KBM-7 (cell line): ENCODE results near the gene PHOSPHO2.

Experiments
- DNase-seq: peaks from one replicate; pipeline ENCODE4 v3.0.0-alpha.2; 2015
- in situ Hi-C: fragments of 300-500 bp; cut with MboI; formaldehyde crosslinking; loops from 2 replicates; pipeline ENCODE4 v1.14.3; 2020; ENCODE audit warnings: low sequenced_read_pairs, low pct_unique_long_range_greater_than_20kb, mixed read lengths

The PHOSPHO2 gene

GRCh38 chr2:169714699-169715098 lies 20.4 kb downstream of the PHOSPHO2 start:
- in situ Hi-C loops = no loop called here
- DNase-seq = no peak

DNA sequence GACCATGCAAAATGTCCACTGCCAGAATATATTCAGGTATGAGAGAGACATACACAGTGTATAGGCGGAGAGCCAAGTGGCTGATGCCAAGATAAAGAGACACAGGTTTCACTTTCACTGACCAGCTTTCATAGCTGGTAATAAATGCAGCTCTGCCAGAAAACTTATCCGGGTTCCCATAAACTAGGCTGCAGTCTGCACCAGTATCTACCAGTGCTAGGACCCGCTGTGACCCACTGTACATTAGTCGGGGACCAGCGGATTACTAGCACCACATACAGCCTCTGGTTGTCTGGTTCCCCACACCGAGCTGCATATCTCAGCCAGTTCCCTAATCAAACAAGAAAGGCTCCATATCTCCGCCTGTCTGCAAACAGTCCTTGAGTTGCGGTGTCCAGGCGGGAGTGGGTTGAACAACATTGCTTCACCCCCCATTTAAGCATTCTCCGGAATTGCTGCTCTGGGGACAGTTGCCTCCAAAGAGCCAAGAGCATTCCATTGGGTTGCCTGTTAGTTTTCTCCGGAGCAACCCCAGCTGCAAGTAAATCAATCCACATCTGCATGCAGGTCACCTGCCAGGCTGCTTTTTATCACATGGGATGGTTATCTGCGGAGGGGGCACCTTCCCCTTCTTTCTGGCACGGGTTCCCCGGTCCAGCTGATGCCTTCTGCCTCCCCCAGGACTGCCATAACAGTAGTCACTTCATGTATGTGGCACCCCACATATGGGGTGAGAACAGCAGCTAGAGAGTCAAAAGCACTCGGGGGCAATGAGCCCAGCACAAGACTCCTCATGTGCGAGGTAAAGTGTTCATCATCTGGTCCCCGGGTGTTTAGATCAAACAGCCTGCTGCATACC lies 21.3 kb downstream of the PHOSPHO2 start:
- DNase-seq = no peak
- in situ Hi-C loops = no loop called here

DNA sequence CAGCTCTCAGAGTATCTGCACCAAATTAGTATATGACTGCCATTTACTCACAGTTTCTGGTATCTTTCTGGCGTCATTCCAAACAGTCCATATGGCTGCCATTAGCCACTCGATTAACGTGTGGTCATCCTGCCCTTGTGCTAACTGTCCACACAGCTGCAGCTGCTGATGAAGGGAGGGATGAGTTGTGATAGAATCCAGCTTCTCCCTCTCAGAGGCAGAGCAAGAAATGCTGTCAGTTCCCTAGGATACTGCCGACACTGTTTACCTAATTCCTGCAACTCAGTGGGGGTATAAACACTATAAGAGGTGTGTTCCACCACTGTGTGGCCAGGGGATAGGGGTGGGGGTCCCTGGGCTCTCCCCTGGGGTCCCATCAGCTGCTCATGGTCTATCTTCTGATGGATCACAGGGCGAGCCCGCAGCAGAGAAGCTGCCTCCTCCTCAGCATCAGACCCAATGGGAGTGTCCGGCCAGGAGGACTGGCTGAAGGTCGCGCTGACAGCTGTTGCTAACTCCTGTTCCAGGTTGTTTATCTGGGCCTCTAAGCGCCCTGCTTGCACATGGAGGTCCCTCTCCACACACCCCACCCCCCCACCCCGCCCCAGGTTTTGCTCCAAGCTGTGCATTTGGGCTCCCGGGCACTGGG lies 22.1 kb downstream of the PHOSPHO2 start:
- DNase-seq = no peak
- in situ Hi-C loops = no loop called here

GRCh38 chr2:169716938-169717690 lies 22.8 kb downstream of the PHOSPHO2 start:
- DNase-seq = no peak
- in situ Hi-C loops = no loop called here

- DNase-seq = no peak
- in situ Hi-C loops = no loop called here
Observed at GRCh38 chr2:169717691-169718063, 23.4 kb downstream of the PHOSPHO2 start.

GRCh38 chr2:169718930-169719504 lies 24.7 kb downstream of the PHOSPHO2 start:
- DNase-seq = no peak
- in situ Hi-C loops = no loop called here

DNA sequence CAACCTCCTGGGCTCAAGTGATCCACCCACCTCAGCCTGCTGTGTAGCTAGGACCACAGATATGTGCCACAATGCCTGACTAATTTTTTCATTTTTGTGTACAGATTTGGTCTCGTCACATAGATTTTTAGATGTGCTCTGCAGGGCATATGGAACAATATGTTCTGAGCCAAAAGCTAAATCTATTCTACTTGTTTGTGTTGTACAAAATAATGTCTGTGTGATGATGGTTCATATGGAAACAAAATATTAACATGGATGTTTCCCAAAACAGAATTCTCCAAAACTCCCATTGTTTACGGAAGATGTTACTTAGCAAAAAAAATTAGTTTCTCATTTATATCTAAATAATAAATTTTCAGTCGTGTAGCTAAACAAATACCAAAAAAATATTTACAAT lies 26.7 kb downstream of the PHOSPHO2 start:
- DNase-seq = no peak
- in situ Hi-C loops = no loop called here

- DNase-seq = no peak
- in situ Hi-C loops = no loop called here
Observed at GRCh38 chr2:169727065-169727464, 32.8 kb downstream of the PHOSPHO2 start.

DNA sequence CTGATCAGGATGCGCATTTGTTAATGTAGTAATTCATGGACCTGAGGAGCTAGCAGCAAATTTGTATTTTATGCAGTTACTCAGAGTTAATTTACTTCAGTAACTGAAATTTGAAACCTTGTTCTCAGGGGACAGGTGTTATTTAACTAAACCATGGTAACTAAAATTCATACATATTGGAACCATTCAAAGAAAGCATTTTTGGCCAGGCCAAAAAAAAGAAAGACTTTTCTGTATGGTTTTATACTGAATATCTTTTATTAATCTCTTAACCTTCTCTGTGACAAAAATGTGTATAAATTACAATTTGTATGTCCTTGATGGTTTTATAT lies 35.0 kb downstream of the PHOSPHO2 start:
- DNase-seq = no peak
- in situ Hi-C loops = no loop called here

DNA sequence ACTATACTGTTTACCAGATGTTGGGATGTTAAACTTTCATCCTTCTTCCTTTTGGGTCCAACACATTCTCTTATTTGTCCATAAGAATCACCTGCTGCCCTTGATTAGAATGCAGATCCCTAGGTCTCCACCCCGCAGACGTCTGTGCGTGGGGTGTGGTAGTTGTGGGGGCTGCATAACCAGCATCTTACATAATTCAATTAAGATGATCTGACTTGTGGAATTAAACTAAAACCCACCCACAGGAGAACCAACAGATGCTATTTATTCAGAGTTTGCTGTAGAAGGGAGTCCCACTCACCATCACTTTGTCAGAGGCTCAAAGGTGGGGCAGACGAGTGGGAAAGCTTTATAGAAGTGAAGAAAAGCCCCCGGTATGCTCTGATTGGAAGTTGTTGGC lies 37.8 kb downstream of the PHOSPHO2 start:
- no peak for DNase-seq
- in situ Hi-C loops = no loop called here

DNA sequence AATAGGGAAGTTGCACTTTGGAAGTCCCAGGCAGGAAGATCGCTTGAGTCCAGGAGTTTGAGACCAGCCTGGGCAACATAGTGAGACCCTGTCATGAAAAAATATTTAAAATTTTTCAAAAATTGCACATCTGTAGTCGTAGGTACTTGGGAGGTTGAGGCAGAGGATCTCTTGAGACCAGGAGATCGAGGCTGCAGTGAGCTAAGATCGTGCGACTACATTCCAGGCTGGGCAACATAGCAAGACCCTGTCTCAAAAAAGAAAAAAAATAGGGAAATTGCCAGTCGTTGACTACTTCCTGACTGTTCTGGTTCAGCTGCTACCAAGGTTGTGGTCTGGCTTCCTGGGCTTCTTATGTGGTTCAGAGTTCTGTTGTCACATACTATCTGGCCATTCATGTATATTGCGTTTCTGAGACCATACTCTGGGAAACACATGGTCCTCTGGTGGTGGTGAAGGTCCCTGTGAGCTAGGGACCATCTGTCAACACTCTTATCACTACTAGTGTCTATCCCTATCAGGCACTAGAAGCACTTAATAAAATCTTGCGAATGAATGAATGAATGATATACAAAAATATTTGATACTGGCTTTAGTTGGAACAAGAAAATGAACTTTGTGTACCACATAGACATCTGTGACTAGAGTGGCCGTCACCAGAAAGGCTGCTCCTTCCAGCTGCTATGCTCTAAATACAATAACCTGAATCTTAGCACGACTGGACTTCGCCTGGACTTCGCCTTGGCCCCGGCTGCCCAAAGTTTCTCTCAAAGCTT lies 38.5 kb downstream of the PHOSPHO2 start:
- in situ Hi-C loops = no loop called here
- DNase-seq = peak; percentile 78

GRCh38 chr2:169734169-169734847 lies 40.0 kb downstream of the PHOSPHO2 start:
- DNase-seq = peak; percentile 44
- in situ Hi-C loops = no loop called here

GRCh38 chr2:169735623-169736022 lies 41.4 kb downstream of the PHOSPHO2 start:
- no peak for DNase-seq
- in situ Hi-C loops = no loop called here

GRCh38 chr2:169736902-169737301 lies 42.6 kb downstream of the PHOSPHO2 start:
- DNase-seq = no peak
- in situ Hi-C loops = no loop called here

- no peak for DNase-seq
- in situ Hi-C loops = no loop called here
Observed at GRCh38 chr2:169738566-169739229, 44.4 kb downstream of the PHOSPHO2 start.

- DNase-seq = no peak
- in situ Hi-C loops = no loop called here
Observed at GRCh38 chr2:169739351-169739750, 45.1 kb downstream of the PHOSPHO2 start.

GRCh38 chr2:169743549-169743948 lies 49.3 kb downstream of the PHOSPHO2 start:
- DNase-seq = no peak
- in situ Hi-C loops = no loop called here

- DNase-seq = no peak
- in situ Hi-C loops = no loop called here
Observed at GRCh38 chr2:169746240-169746639, 52.0 kb downstream of the PHOSPHO2 start.
